ENCODE measurements around the gene PCDH15.

Gene PCDH15

GRCh38 chr10:54576541-54576940, 224.5 kb downstream of the PCDH15 start:
- WGBS, 2 donors (ENCODE audit: extremely low coverage in 2 of 2, insufficient read length in 2 of 2, insufficient replicate concordance in 1 of 2): no CpG with 5 or more reads among the region's 5 CpGs
- H2BK5ac ChIP-seq (ENCODE audit: low read length): no peak overlapping the region
- no peak overlapping the region for H3K27ac ChIP-seq (replicated peaks; ENCODE audit: low read length)
- no peak overlapping the region for H3K4ac ChIP-seq (ENCODE audit: low read length)
- H3K4me2 ChIP-seq (ENCODE audit: insufficient read depth, low read length, poor library complexity, severe bottlenecking): no peak overlapping the region
- no peak overlapping the region for H3K9ac ChIP-seq (ENCODE audit: low read depth, low read length, poor library complexity)
- H2BK12ac ChIP-seq (ENCODE audit: low read length): no peak overlapping the region
- DNase-seq (ENCODE audit: low spot score): no peak
- no peak overlapping the region for H2BK120ac ChIP-seq (ENCODE audit: low read depth, low read length)
- H3K4me1 ChIP-seq (ENCODE audit: control insufficient read depth in 2 of 2, insufficient read depth in 1 of 2, low read depth in 1 of 2, low read length in 2 of 2): no peaks in the 10 kb centered on the region
- H3K23ac ChIP-seq (ENCODE audit: low read depth, low read length, poor library complexity): no peak overlapping the region
- no peaks in the 10 kb centered on the region for H3K79me1 ChIP-seq (ENCODE audit: low read depth, low read length)
- no peaks in the 10 kb centered on the region for H3K27me3 ChIP-seq (ENCODE audit: control insufficient read depth in 3 of 3, insufficient read depth in 3 of 3, low read depth in 1 of 3, low read length in 3 of 3)
- no peak overlapping the region for H3K4me3 ChIP-seq (ENCODE audit: low read length in 2 of 2)
- no peak overlapping the region for H4K91ac ChIP-seq (ENCODE audit: low read depth, low read length, poor library complexity)
- no peak overlapping the region for H2AFZ ChIP-seq (ENCODE audit: low read length)
- H2BK15ac ChIP-seq (ENCODE audit: low read length): no peak overlapping the region
- no peak overlapping the region for H3K14ac ChIP-seq (ENCODE audit: low read length)
- no peak overlapping the region for H2AK5ac ChIP-seq (ENCODE audit: low read depth, low read length)
- no peak overlapping the region for H4K8ac ChIP-seq (ENCODE audit: low read depth, low read length)
- H3K36me3 ChIP-seq (replicated peaks in 1 of 2; ENCODE audit: control insufficient read depth in 2 of 2, insufficient read depth in 2 of 2, low read length in 2 of 2): no peaks in the 10 kb centered on the region
- no peak overlapping the region for H3K18ac ChIP-seq (ENCODE audit: low read length)
- no peaks in the 10 kb centered on the region for H3K9me3 ChIP-seq (replicated peaks in 1 of 2; ENCODE audit: control insufficient read depth in 2 of 2, insufficient read depth in 1 of 2, low read depth in 1 of 2, low read length in 2 of 2)

GRCh38 chr10:54559498-54559897, 241.5 kb downstream of the PCDH15 start:
- no peak overlapping the region for H3K4me3 ChIP-seq (ENCODE audit: low read length in 2 of 2)
- no peak for DNase-seq (ENCODE audit: low spot score)
- H3K23ac ChIP-seq (ENCODE audit: low read depth, low read length, poor library complexity): no peak overlapping the region
- no peaks in the 10 kb centered on the region for H3K27me3 ChIP-seq (ENCODE audit: control insufficient read depth in 3 of 3, insufficient read depth in 3 of 3, low read depth in 1 of 3, low read length in 3 of 3)
- no peaks in the 10 kb centered on the region for H3K9me3 ChIP-seq (replicated peaks in 1 of 2; ENCODE audit: control insufficient read depth in 2 of 2, insufficient read depth in 1 of 2, low read depth in 1 of 2, low read length in 2 of 2)
- no peaks in the 10 kb centered on the region for H3K79me1 ChIP-seq (ENCODE audit: low read depth, low read length)
- H3K4me1 ChIP-seq (ENCODE audit: control insufficient read depth in 2 of 2, insufficient read depth in 1 of 2, low read depth in 1 of 2, low read length in 2 of 2): no peaks in the 10 kb centered on the region
- H2AK5ac ChIP-seq (ENCODE audit: low read depth, low read length): no peak overlapping the region
- no peak overlapping the region for H4K91ac ChIP-seq (ENCODE audit: low read depth, low read length, poor library complexity)
- H3K14ac ChIP-seq (ENCODE audit: low read length): no peak overlapping the region
- H3K9ac ChIP-seq (ENCODE audit: low read depth, low read length, poor library complexity): no peak overlapping the region
- no peak overlapping the region for H2AFZ ChIP-seq (ENCODE audit: low read length)
- H3K36me3 ChIP-seq (replicated peaks in 1 of 2; ENCODE audit: control insufficient read depth in 2 of 2, insufficient read depth in 2 of 2, low read length in 2 of 2): no peaks in the 10 kb centered on the region
- H3K18ac ChIP-seq (ENCODE audit: low read length): no peak overlapping the region
- no peak overlapping the region for H4K8ac ChIP-seq (ENCODE audit: low read depth, low read length)
- no peak overlapping the region for H3K4me2 ChIP-seq (ENCODE audit: insufficient read depth, low read length, poor library complexity, severe bottlenecking)
- H2BK120ac ChIP-seq (ENCODE audit: low read depth, low read length): no peak overlapping the region
- H2BK12ac ChIP-seq (ENCODE audit: low read length): no peak overlapping the region
- H3K4ac ChIP-seq (ENCODE audit: low read length): no peak overlapping the region
- no peak overlapping the region for H3K27ac ChIP-seq (replicated peaks; ENCODE audit: low read length)
- H2BK15ac ChIP-seq (ENCODE audit: low read length): no peak overlapping the region
- no peak overlapping the region for H2BK5ac ChIP-seq (ENCODE audit: low read length)

- no peak overlapping the region for H2BK12ac ChIP-seq (ENCODE audit: low read length)
- H3K18ac ChIP-seq (ENCODE audit: low read length): no peak overlapping the region
- H4K91ac ChIP-seq (ENCODE audit: low read depth, low read length, poor library complexity): no peak overlapping the region
- no peak overlapping the region for H2BK5ac ChIP-seq (ENCODE audit: low read length)
- H3K36me3 ChIP-seq (replicated peaks in 1 of 2; ENCODE audit: control insufficient read depth in 2 of 2, insufficient read depth in 2 of 2, low read length in 2 of 2): no peaks in the 10 kb centered on the region
- no peaks in the 10 kb centered on the region for H3K4me1 ChIP-seq (ENCODE audit: control insufficient read depth in 2 of 2, insufficient read depth in 1 of 2, low read depth in 1 of 2, low read length in 2 of 2)
- no peak overlapping the region for H2BK15ac ChIP-seq (ENCODE audit: low read length)
- no peak overlapping the region for H3K4ac ChIP-seq (ENCODE audit: low read length)
- H3K4me2 ChIP-seq (ENCODE audit: insufficient read depth, low read length, poor library complexity, severe bottlenecking): no peak overlapping the region
- WGBS, 2 donors (ENCODE audit: extremely low coverage in 2 of 2, insufficient read length in 2 of 2, insufficient replicate concordance in 1 of 2): no CpG with 5 or more reads among the region's 2 CpGs
- H3K4me3 ChIP-seq (ENCODE audit: low read length in 2 of 2): no peak overlapping the region
- H3K27ac ChIP-seq (replicated peaks; ENCODE audit: low read length): no peak overlapping the region
- no peak overlapping the region for H3K14ac ChIP-seq (ENCODE audit: low read length)
- H3K9me3 ChIP-seq (replicated peaks in 1 of 2; ENCODE audit: control insufficient read depth in 2 of 2, insufficient read depth in 1 of 2, low read depth in 1 of 2, low read length in 2 of 2): no peaks in the 10 kb centered on the region
- no peaks in the 10 kb centered on the region for H3K27me3 ChIP-seq (ENCODE audit: control insufficient read depth in 3 of 3, insufficient read depth in 3 of 3, low read depth in 1 of 3, low read length in 3 of 3)
- H2AK5ac ChIP-seq (ENCODE audit: low read depth, low read length): no peak overlapping the region
- no peak overlapping the region for H3K9ac ChIP-seq (ENCODE audit: low read depth, low read length, poor library complexity)
- H2BK120ac ChIP-seq (ENCODE audit: low read depth, low read length): no peak overlapping the region
- no peak overlapping the region for H3K23ac ChIP-seq (ENCODE audit: low read depth, low read length, poor library complexity)
- DNase-seq (ENCODE audit: low spot score): no peak
- H4K8ac ChIP-seq (ENCODE audit: low read depth, low read length): no peak overlapping the region
- no peak overlapping the region for H2AFZ ChIP-seq (ENCODE audit: low read length)
- no peaks in the 10 kb centered on the region for H3K79me1 ChIP-seq (ENCODE audit: low read depth, low read length)
These were observed 247.0 kb downstream of the PCDH15 start for GRCh38 chr10:54554028-54554427.

- Histone ChIP-seq H2AFZ (ENCODE audit: low read length) (no peak overlapping the region), H3K36me3 (replicated peaks in 1 of 2; ENCODE audit: control insufficient read depth in 2 of 2, insufficient read depth in 2 of 2, low read length in 2 of 2) (no peaks in the 10 kb centered on the region), H2BK15ac (ENCODE audit: low read length) (no peak overlapping the region), H2BK120ac (ENCODE audit: low read depth, low read length) (no peak overlapping the region), H3K9ac (ENCODE audit: low read depth, low read length, poor library complexity) (no peak overlapping the region), H2AK5ac (ENCODE audit: low read depth, low read length) (no peak overlapping the region), H3K27ac (replicated peaks; ENCODE audit: low read length) (no peak overlapping the region), H4K8ac (ENCODE audit: low read depth, low read length) (no peak overlapping the region), H2BK5ac (ENCODE audit: low read length) (no peak overlapping the region), H3K23ac (ENCODE audit: low read depth, low read length, poor library complexity) (no peak overlapping the region), H4K91ac (ENCODE audit: low read depth, low read length, poor library complexity) (no peak overlapping the region), H3K4me1 (ENCODE audit: control insufficient read depth in 2 of 2, insufficient read depth in 1 of 2, low read depth in 1 of 2, low read length in 2 of 2) (no peaks in the 10 kb centered on the region), H3K9me3 (replicated peaks in 1 of 2; ENCODE audit: control insufficient read depth in 2 of 2, insufficient read depth in 1 of 2, low read depth in 1 of 2, low read length in 2 of 2) (no peaks in the 10 kb centered on the region), H2BK12ac (ENCODE audit: low read length) (no peak overlapping the region), H3K27me3 (ENCODE audit: control insufficient read depth in 3 of 3, insufficient read depth in 3 of 3, low read depth in 1 of 3, low read length in 3 of 3) (no peaks in the 10 kb centered on the region), H3K4me3 (ENCODE audit: low read length in 2 of 2) (no peak overlapping the region), H3K79me1 (ENCODE audit: low read depth, low read length) (no peaks in the 10 kb centered on the region), H3K14ac (ENCODE audit: low read length) (no peak overlapping the region), H3K4ac (ENCODE audit: low read length) (no peak overlapping the region), H3K4me2 (ENCODE audit: insufficient read depth, low read length, poor library complexity, severe bottlenecking) (no peak overlapping the region), H3K18ac (ENCODE audit: low read length) (no peak overlapping the region)
- no CpG with 5 or more reads among the region's 3 CpGs for WGBS, 2 donors (ENCODE audit: extremely low coverage in 2 of 2, insufficient read length in 2 of 2, insufficient replicate concordance in 1 of 2)
- DNase-seq (ENCODE audit: low spot score): no peak
These were observed 251.0 kb downstream of the PCDH15 start for GRCh38 chr10:54550016-54550415.

All from neuronal stem cell (in vitro differentiated cells).